Liver (tissue), 9 donors: Measurements from ENCODE around the gene ADRA1B. TPM values are rescaled to one million over a fixed set of nuclear protein-coding genes. Genes with fewer than 3 reads are reported as not detected.

ENCODE experiments used
- DNase-seq: peaks from one replicate; pipeline ENCODE4 v3.0.0-alpha.2; 2017; ENCODE audit warnings: low spot score
- H3K27ac ChIP-seq, 2 donors: one replicate each; pipeline ENCODE4 v1.7.0; 2013; ENCODE audit warnings: inconsistent platforms in 2 of 2, low read length in 2 of 2, control low read depth in 1 of 2, low read depth in 1 of 2, mild to moderate bottlenecking in 1 of 2
- H3K27me3 ChIP-seq, 4 donors: one replicate each; pipeline versions ENCODE4 v1.6.1 to v1.7.0; 2013; ENCODE audit warnings: low read length in 3 of 4, inconsistent platforms in 1 of 4, mild to moderate bottlenecking in 1 of 4, moderate library complexity in 1 of 4; ENCODE audit not compliant: control insufficient read depth in 4 of 4, insufficient read depth in 4 of 4
- H3K36me3 ChIP-seq, 4 donors: one replicate each; pipeline versions ENCODE4 v1.6.1 to v1.7.0; 2013; ENCODE audit warnings: low read length in 3 of 4, mild to moderate bottlenecking in 3 of 4, low read depth in 1 of 4, moderate library complexity in 1 of 4; ENCODE audit not compliant: control insufficient read depth in 4 of 4, insufficient read depth in 3 of 4
- H3K4me1 ChIP-seq, 4 donors: one replicate each; pipeline versions ENCODE4 v1.6.1 to v1.7.0; 2013; ENCODE audit warnings: low read length in 3 of 4, mild to moderate bottlenecking in 3 of 4, moderate library complexity in 1 of 4; ENCODE audit not compliant: control insufficient read depth in 4 of 4, insufficient read depth in 4 of 4
- H3K4me3 ChIP-seq, 3 donors: one replicate each; pipeline versions ENCODE4 v1.6.1 to v1.7.0; 2013; ENCODE audit warnings: low read length in 3 of 3, control low read depth in 1 of 3, low read depth in 1 of 3, mild to moderate bottlenecking in 1 of 3
- H3K9ac ChIP-seq, 2 donors: one replicate each; pipeline ENCODE4 v1.7.0; 2013; ENCODE audit warnings: low read length in 2 of 2, mild to moderate bottlenecking in 2 of 2, moderate library complexity in 2 of 2, control low read depth in 1 of 2, low read depth in 1 of 2
- H3K9me3 ChIP-seq, 4 donors: one replicate each; pipeline versions ENCODE4 v1.6.1 to v1.7.0; 2013; ENCODE audit warnings: low read length in 3 of 4; ENCODE audit not compliant: control insufficient read depth in 4 of 4
- EGR1 ChIP-seq, 2 donors: IDR thresholded peaks; 2 replicates each; pipeline ENCODE4 v1.6.1; 2016 to 2018; ENCODE audit warnings: antibody characterized with exemption in 2 of 2, low read depth in 2 of 2
- FOXA1 ChIP-seq: IDR thresholded peaks from 2 replicates; pipeline ENCODE4 v1.6.1; 2016; ENCODE audit warnings: antibody characterized with exemption
- FOXA2 ChIP-seq: IDR thresholded peaks from 2 replicates; pipeline ENCODE4 v1.6.1; 2016; ENCODE audit warnings: antibody characterized with exemption
- GABPA ChIP-seq, 2 donors: IDR thresholded peaks in 1 of 2; conservative IDR thresholded peaks in 1 of 2; 2 replicates each; pipeline ENCODE4 v1.6.1; 2016; ENCODE audit warnings: antibody characterized with exemption in 2 of 2, mild to moderate bottlenecking in 1 of 2, moderate library complexity in 1 of 2
- HNF4A ChIP-seq, 2 donors: conservative IDR thresholded peaks; 2 replicates each; pipeline ENCODE4 v1.6.1; 2016; ENCODE audit warnings: antibody characterized with exemption in 2 of 2, mild to moderate bottlenecking in 2 of 2
- HNF4G ChIP-seq: IDR thresholded peaks from 2 replicates; pipeline ENCODE4 v1.6.1; 2016; ENCODE audit warnings: antibody characterized with exemption
- JUND ChIP-seq, 2 donors: IDR thresholded peaks; 2 replicates each; pipeline ENCODE4 v1.6.1; 2016; ENCODE audit warnings: antibody characterized with exemption in 2 of 2
- NR2F2 ChIP-seq: IDR thresholded peaks from 2 replicates; pipeline ENCODE4 v1.6.1; 2016; ENCODE audit warnings: antibody characterized with exemption
- RAD21 ChIP-seq, 2 donors: IDR thresholded peaks; 2 replicates each; pipeline ENCODE4 v1.6.1; 2016; ENCODE audit warnings: antibody characterized with exemption in 2 of 2, mild to moderate bottlenecking in 2 of 2
- RXRA ChIP-seq, 2 donors: IDR thresholded peaks; 2 replicates each; pipeline ENCODE4 v1.6.1; 2017 to 2018; ENCODE audit warnings: antibody characterized with exemption in 2 of 2, mild to moderate bottlenecking in 1 of 2
- SP1 ChIP-seq: IDR thresholded peaks from 2 replicates; pipeline ENCODE4 v1.6.1; 2018; ENCODE audit warnings: antibody characterized with exemption, mild to moderate bottlenecking
- TAF1 ChIP-seq: conservative IDR thresholded peaks from 2 replicates; pipeline ENCODE4 v1.6.1; 2016; ENCODE audit warnings: antibody characterized with exemption, mild to moderate bottlenecking
- YY1 ChIP-seq: IDR thresholded peaks from 2 replicates; pipeline ENCODE4 v1.6.1; 2016; ENCODE audit warnings: antibody characterized with exemption, mild to moderate bottlenecking
- WGBS: extraction: QIAGEN DNeasy Blood & Tissue Kit; methylation state at CpG from one replicate; pipeline ENCODE4 v1.1.7; 2013; 5-methylcytosine and 5-hydroxymethylcytosine counted together
- polyA plus RNA-seq, 2 donors: library from polyadenylated mRNA; stranded (reverse) in 1 of 2; unstranded in 1 of 2; fragments of 200-250 nt in 1 of 2; fragments of >200 nt in 1 of 2; fragmentation: Nextera tagmentation in 1 of 2; extraction: Ambion mirVana in 1 of 2; gene quantifications; one replicate each; pipeline versions ENCODE4 v1.2.1 to v1.2.3, GENCODE V29; 2013 to 2015
- total RNA-seq, 2 donors: library from RNA; depleted of rRNA; stranded (reverse); fragments of >200 nt; gene quantifications; one replicate each; pipeline ENCODE4 v1.2.3, GENCODE V29; 2014
- TF ChIP-seq, protein P1 (sequence below): IDR thresholded peaks from 2 replicates; pipeline ENCODE4 v1.6.1; 2016; ENCODE audit warnings: antibody characterized with exemption
- TF ChIP-seq, protein P2 (sequence below): fragments of 150-350 bp; IDR thresholded peaks from 2 replicates; pipeline ENCODE4 v1.5.1; 2017; ENCODE audit warnings: improper control_type of control experiment, low read depth, low read length; ENCODE audit not compliant: missing input control
- TF ChIP-seq, protein P3 (sequence below): IDR thresholded peaks from 2 replicates; pipeline ENCODE4 v1.6.1; 2016; ENCODE audit warnings: antibody characterized with exemption
- TF ChIP-seq, protein P4 (sequence below): IDR thresholded peaks from 2 replicates; pipeline ENCODE4 v1.6.1; 2016; ENCODE audit warnings: antibody characterized with exemption
- TF ChIP-seq, protein P5 (sequence below): IDR thresholded peaks from 2 replicates; pipeline ENCODE4 v1.6.1; 2016; ENCODE audit warnings: antibody characterized with exemption, mild to moderate bottlenecking
- donor health status: healthy.
- donor health status: healthy.
- donor health status: healthy.
- donor health status: healthy.
- donor health status: healthy.

ADRA1B gene
- total and polyA plus RNA-seq, 4 donors, result 0.70 to 13.1 (median 8.2) TPM

DNA sequence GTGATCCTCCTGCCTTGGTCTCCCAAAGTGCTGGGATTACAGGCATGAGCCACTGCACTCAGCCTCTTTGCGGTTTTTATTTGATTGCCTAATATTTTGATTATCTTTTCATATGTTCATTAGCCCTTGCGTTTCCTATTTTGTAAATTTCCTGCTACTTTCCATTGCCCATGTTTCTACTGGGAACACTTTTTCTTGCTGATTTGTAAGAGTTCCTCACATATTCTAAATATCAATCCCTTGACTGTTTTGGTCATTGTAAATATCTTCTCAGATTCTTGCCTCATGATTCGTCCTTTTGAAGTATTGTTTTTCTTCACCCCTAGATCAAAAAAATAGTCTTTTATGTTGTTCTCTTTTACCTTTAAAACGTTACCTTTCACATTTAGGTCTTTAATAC, 54.8 kb downstream of the ADRA1B start:
- no peak overlapping the region for H3K4me3 ChIP-seq
- H3K27me3 ChIP-seq, result no peaks in the 10 kb centered on the region
- H3K9me3 ChIP-seq, result no peaks in the 10 kb centered on the region
- WGBS, result 83% methylated on average over 4 of the region's 4 CpGs
- peaks cover 4 to 10% (median 6%) of the 10 kb centered on the region in 4 donors for H3K4me1 ChIP-seq
- no peak overlapping the region for H3K9ac ChIP-seq
- DNase-seq, result no peak
- TF ChIP-seq FOXA2 (no peak), RXRA (IDR thresholded peaks at IDR 0.05) (no peak), FOXA1 (no peak), HNF4G (no peak), SP1 (no peak), EGR1 (IDR thresholded peaks at IDR 0.05; ENCODE audit: low read depth in 2 of 2) (no peak), NR2F2 (no peak), YY1 (no peak), JUND (IDR thresholded peaks at IDR 0.05) (no peak), HNF4A (conservative IDR thresholded peaks at IDR 0.05) (no peak), GABPA (IDR thresholded peaks at IDR 0.05 in 1 of 2, conservative IDR thresholded peaks at IDR 0.05 in 1 of 2) (no peak), TAF1 (no peak), RAD21 (IDR thresholded peaks at IDR 0.05) (no peak)
- TF ChIP-seq, protein P1, sequence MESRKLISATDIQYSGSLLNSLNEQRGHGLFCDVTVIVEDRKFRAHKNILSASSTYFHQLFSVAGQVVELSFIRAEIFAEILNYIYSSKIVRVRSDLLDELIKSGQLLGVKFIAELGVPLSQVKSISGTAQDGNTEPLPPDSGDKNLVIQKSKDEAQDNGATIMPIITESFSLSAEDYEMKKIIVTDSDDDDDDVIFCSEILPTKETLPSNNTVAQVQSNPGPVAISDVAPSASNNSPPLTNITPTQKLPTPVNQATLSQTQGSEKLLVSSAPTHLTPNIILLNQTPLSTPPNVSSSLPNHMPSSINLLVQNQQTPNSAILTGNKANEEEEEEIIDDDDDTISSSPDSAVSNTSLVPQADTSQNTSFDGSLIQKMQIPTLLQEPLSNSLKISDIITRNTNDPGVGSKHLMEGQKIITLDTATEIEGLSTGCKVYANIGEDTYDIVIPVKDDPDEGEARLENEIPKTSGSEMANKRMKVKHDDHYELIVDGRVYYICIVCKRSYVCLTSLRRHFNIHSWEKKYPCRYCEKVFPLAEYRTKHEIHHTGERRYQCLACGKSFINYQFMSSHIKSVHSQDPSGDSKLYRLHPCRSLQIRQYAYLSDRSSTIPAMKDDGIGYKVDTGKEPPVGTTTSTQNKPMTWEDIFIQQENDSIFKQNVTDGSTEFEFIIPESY, result no peak
- TF ChIP-seq, protein P2, sequence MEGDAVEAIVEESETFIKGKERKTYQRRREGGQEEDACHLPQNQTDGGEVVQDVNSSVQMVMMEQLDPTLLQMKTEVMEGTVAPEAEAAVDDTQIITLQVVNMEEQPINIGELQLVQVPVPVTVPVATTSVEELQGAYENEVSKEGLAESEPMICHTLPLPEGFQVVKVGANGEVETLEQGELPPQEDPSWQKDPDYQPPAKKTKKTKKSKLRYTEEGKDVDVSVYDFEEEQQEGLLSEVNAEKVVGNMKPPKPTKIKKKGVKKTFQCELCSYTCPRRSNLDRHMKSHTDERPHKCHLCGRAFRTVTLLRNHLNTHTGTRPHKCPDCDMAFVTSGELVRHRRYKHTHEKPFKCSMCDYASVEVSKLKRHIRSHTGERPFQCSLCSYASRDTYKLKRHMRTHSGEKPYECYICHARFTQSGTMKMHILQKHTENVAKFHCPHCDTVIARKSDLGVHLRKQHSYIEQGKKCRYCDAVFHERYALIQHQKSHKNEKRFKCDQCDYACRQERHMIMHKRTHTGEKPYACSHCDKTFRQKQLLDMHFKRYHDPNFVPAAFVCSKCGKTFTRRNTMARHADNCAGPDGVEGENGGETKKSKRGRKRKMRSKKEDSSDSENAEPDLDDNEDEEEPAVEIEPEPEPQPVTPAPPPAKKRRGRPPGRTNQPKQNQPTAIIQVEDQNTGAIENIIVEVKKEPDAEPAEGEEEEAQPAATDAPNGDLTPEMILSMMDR, result no peak
- TF ChIP-seq, protein P3, sequence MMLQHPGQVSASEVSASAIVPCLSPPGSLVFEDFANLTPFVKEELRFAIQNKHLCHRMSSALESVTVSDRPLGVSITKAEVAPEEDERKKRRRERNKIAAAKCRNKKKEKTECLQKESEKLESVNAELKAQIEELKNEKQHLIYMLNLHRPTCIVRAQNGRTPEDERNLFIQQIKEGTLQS, result no peak
- TF ChIP-seq, protein P4, sequence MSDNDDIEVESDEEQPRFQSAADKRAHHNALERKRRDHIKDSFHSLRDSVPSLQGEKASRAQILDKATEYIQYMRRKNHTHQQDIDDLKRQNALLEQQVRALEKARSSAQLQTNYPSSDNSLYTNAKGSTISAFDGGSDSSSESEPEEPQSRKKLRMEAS, result no peak
- TF ChIP-seq, protein P5, sequence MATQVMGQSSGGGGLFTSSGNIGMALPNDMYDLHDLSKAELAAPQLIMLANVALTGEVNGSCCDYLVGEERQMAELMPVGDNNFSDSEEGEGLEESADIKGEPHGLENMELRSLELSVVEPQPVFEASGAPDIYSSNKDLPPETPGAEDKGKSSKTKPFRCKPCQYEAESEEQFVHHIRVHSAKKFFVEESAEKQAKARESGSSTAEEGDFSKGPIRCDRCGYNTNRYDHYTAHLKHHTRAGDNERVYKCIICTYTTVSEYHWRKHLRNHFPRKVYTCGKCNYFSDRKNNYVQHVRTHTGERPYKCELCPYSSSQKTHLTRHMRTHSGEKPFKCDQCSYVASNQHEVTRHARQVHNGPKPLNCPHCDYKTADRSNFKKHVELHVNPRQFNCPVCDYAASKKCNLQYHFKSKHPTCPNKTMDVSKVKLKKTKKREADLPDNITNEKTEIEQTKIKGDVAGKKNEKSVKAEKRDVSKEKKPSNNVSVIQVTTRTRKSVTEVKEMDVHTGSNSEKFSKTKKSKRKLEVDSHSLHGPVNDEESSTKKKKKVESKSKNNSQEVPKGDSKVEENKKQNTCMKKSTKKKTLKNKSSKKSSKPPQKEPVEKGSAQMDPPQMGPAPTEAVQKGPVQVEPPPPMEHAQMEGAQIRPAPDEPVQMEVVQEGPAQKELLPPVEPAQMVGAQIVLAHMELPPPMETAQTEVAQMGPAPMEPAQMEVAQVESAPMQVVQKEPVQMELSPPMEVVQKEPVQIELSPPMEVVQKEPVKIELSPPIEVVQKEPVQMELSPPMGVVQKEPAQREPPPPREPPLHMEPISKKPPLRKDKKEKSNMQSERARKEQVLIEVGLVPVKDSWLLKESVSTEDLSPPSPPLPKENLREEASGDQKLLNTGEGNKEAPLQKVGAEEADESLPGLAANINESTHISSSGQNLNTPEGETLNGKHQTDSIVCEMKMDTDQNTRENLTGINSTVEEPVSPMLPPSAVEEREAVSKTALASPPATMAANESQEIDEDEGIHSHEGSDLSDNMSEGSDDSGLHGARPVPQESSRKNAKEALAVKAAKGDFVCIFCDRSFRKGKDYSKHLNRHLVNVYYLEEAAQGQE, result no peak
- no peak overlapping the region for H3K27ac ChIP-seq
- H3K36me3 ChIP-seq, result no peaks in the 10 kb centered on the region
